Choroid plexus epithelial cell (primary cell): ENCODE data around the gene IKZF3.
"Not testable (repeated sequence)": the region's sequence is repeated elsewhere in the genome, so short reads cannot be mapped to it uniquely, and the experiment has no call there.

Experiments used
- DNase-seq: peaks from one replicate; pipeline ENCODE4 v3.0.0-alpha.2; 2010; ENCODE audit warnings: low read depth
- H3K4me3 ChIP-seq: 2 replicates; pipeline ENCODE4 v1.5.1; 2011; ENCODE audit warnings: low read depth, mild to moderate bottlenecking, control low read depth, low read length, moderate library complexity
- CTCF ChIP-seq: conservative IDR thresholded peaks from 2 replicates; pipeline ENCODE4 v1.5.1; 2011; ENCODE audit warnings: low read depth, mild to moderate bottlenecking, control low read depth, inconsistent platforms, low read length, moderate library complexity

IKZF3 gene

GRCh38 chr17:39854909-39855308 is 9.2 kb downstream of the IKZF3 start:
- DNase-seq: no peak
- TF ChIP-seq CTCF: no peak
- no peak overlapping the region for H3K4me3 ChIP-seq

- no peak overlapping the region for H3K4me3 ChIP-seq
- DNase-seq: no peak
- TF ChIP-seq CTCF: no peak
Measured at GRCh38 chr17:39852239-39852638, 11.9 kb downstream of the IKZF3 start.

- DNase-seq, H3K4me3 ChIP-seq: not testable (repeated sequence)
Measured at GRCh38 chr17:39850186-39850585, 13.9 kb downstream of the IKZF3 start.

- H3K4me3 ChIP-seq: no peak overlapping the region
- TF ChIP-seq CTCF: no peak
- no peak for DNase-seq
Measured at GRCh38 chr17:39848600-39848999, 15.5 kb downstream of the IKZF3 start.

GRCh38 chr17:39846205-39846604 is 17.9 kb downstream of the IKZF3 start:
- TF ChIP-seq CTCF: no peak
- no peak for DNase-seq
- no peak overlapping the region for H3K4me3 ChIP-seq

GRCh38 chr17:39845052-39845846 is 18.9 kb downstream of the IKZF3 start:
- no peak for TF ChIP-seq CTCF
- DNase-seq: no peak
- no peak overlapping the region for H3K4me3 ChIP-seq

- no peak for TF ChIP-seq CTCF
- DNase-seq: no peak
- no peak overlapping the region for H3K4me3 ChIP-seq
Measured at GRCh38 chr17:39841134-39841683, 22.9 kb downstream of the IKZF3 start.
